Endothelial cell of umbilical vein (primary cell): ENCODE measurements around the gene STEAP4. TPM values are rescaled to one million over a fixed set of nuclear protein-coding genes. Genes with fewer than 3 reads are reported as not detected.

Source experiments
- BruUV-seq: library from RNA; stranded (reverse); fragments of 400-500 nt; replicated peaks from 2 replicates; lab custom pipeline; 2021; lab: Mats Ljungman, UMichigan
- CTCF ChIA-PET: fragments of 300-600, 350-600 bp; sonication (Branson Sonifier 250); formaldehyde crosslinking; loops from one replicate; lab custom pipeline; 2021; ENCODE audit warnings: antibody characterized with exemption, inconsistent platforms; lab: Charles Lee
- POLR2A ChIA-PET: fragments of 300-600, 350-600 bp; sonication (Branson Sonifier 250); formaldehyde crosslinking; loops from one replicate; lab custom pipeline; 2021; ENCODE audit warnings: antibody characterized with exemption, inconsistent platforms; lab: Charles Lee
- DNase-seq: peaks from one replicate; pipeline ENCODE4 v3.0.0-alpha.2; 2011; ENCODE audit warnings: low read depth, low spot score
- FAIRE-seq: peaks from 2 replicates; lab custom pipeline; 2011; peaks lifted over from hg19 to GRCh38; lab: Jason Lieb, UNC
- H2AFZ ChIP-seq: 2 replicates; pipeline ENCODE4 v1.6.0; 2012; ENCODE audit warnings: low read depth, low read length, control low read depth, inconsistent platforms
- H3K27ac ChIP-seq: 2 replicates; pipeline ENCODE4 v1.5.1; 2011; ENCODE audit warnings: low read depth, mild to moderate bottlenecking, control low read depth, low read length, moderate library complexity; ENCODE audit not compliant: insufficient read depth
- H3K27me3 ChIP-seq, 2 experiments: 2 replicates each; pipeline versions ENCODE4 v1.6.0 to v1.6.1; 2011; ENCODE audit warnings: low read length in 2 of 2, mixed read lengths in 1 of 2; ENCODE audit not compliant: control insufficient read depth in 2 of 2, insufficient read depth in 2 of 2
- H3K36me3 ChIP-seq, 2 experiments: 2 replicates in 1 of 2; 3 replicates in 1 of 2; pipeline ENCODE4 v1.5.1; 2011; ENCODE audit warnings: low read length in 2 of 2, mild to moderate bottlenecking in 1 of 2, moderate library complexity in 1 of 2; ENCODE audit not compliant: control insufficient read depth in 2 of 2, insufficient read depth in 2 of 2; ENCODE audit errors: extremely low read depth in 1 of 2
- H3K4me1 ChIP-seq: 3 replicates; pipeline ENCODE4 v1.5.1; 2011; ENCODE audit warnings: mild to moderate bottlenecking, low read length; ENCODE audit not compliant: control insufficient read depth, insufficient read depth; ENCODE audit errors: extremely low read depth
- H3K4me2 ChIP-seq: 2 replicates; pipeline ENCODE4 v1.6.1; 2011; ENCODE audit warnings: low read length, control low read depth, mixed read lengths; ENCODE audit not compliant: insufficient read depth
- H3K4me3 ChIP-seq, 3 experiments: fragments of 200-600 bp in 1 of 3; sonication (generic), shearing (Covaris generic) in 1 of 3; replicated peaks in 1 of 3; 2 replicates each; pipeline ENCODE4 v1.5.1; 2011 to 2016; ENCODE audit warnings: control low read depth in 3 of 3, low read length in 3 of 3, mild to moderate bottlenecking in 2 of 3, inconsistent platforms in 1 of 3, low read depth in 1 of 3, moderate library complexity in 1 of 3; ENCODE audit not compliant: insufficient read depth in 1 of 3
- H3K79me2 ChIP-seq: 2 replicates; pipeline ENCODE4 v1.6.0; 2012; ENCODE audit warnings: low read length, inconsistent platforms; ENCODE audit not compliant: control insufficient read depth, insufficient read depth
- H3K9ac ChIP-seq: replicated peaks from 2 replicates; pipeline ENCODE3; 2011; ENCODE audit warnings: low read length, control low read depth; ENCODE audit not compliant: insufficient read depth; ENCODE audit errors: extremely low read depth
- H3K9me1 ChIP-seq: replicated peaks from 3 replicates; pipeline ENCODE4 v1.6.0; 2011; ENCODE audit warnings: mild to moderate bottlenecking, low read length; ENCODE audit not compliant: control insufficient read depth, insufficient read depth; ENCODE audit errors: extremely low read depth
- H3K9me3 ChIP-seq: replicated peaks from 2 replicates; pipeline ENCODE4 v1.5.1; 2012; ENCODE audit warnings: low read length, inconsistent platforms; ENCODE audit not compliant: control insufficient read depth, insufficient read depth
- H4K20me1 ChIP-seq: replicated peaks from 2 replicates; pipeline ENCODE3; 2011; ENCODE audit warnings: mild to moderate bottlenecking, low read length; ENCODE audit not compliant: control insufficient read depth, insufficient read depth; ENCODE audit errors: extremely low read depth
- CTCF ChIP-seq, 2 donors: IDR thresholded peaks; 1 replicate in 1 of 2; 2 replicates in 1 of 2; pipeline ENCODE4 v1.5.1; 2011; ENCODE audit warnings: low read length in 2 of 2, mild to moderate bottlenecking in 2 of 2, moderate library complexity in 2 of 2, control low read depth in 1 of 2, inconsistent platforms in 1 of 2, low read depth in 1 of 2; ENCODE audit not compliant: insufficient read depth in 1 of 2; ENCODE audit errors: extremely low read depth in 1 of 2
- EZH2 ChIP-seq: IDR thresholded peaks from 2 replicates; pipeline ENCODE4 v1.6.1; 2012; ENCODE audit warnings: borderline replicate concordance, low read depth, mild to moderate bottlenecking, moderate library complexity, low read length, inconsistent platforms; ENCODE audit not compliant: severe bottlenecking
- FOS ChIP-seq: IDR thresholded peaks from 2 replicates; pipeline ENCODE4 v1.6.1; 2011; ENCODE audit warnings: mild to moderate bottlenecking, low read length, moderate library complexity, borderline replicate concordance; ENCODE audit not compliant: insufficient read depth
- GATA2 ChIP-seq: IDR thresholded peaks from 2 replicates; pipeline ENCODE4 v1.7.0; 2011; ENCODE audit warnings: low read depth, mild to moderate bottlenecking, moderate library complexity, mixed read lengths, low read length; ENCODE audit not compliant: insufficient read length, insufficient read depth
- JUN ChIP-seq: IDR thresholded peaks from 2 replicates; pipeline ENCODE4 v1.6.1; 2011; ENCODE audit warnings: borderline replicate concordance, low read depth; ENCODE audit not compliant: insufficient read length, insufficient read depth
- MAX ChIP-seq: IDR thresholded peaks from 2 replicates; pipeline ENCODE4 v1.6.1; 2011; ENCODE audit not compliant: insufficient read depth, insufficient read length
- MYC ChIP-seq: IDR thresholded peaks from one replicate; pipeline ENCODE4 v1.6.1; 2011; ENCODE audit warnings: mild to moderate bottlenecking, low read depth, low read length
- POLR2A ChIP-seq: IDR thresholded peaks from 2 replicates; pipeline ENCODE4 v1.6.1; 2012; ENCODE audit warnings: low read depth, mild to moderate bottlenecking, control low read depth, low read length
- POLR2AphosphoS5 ChIP-seq: IDR thresholded peaks from 2 replicates; pipeline ENCODE4 v1.6.1; 2012; ENCODE audit warnings: low read depth, mild to moderate bottlenecking, control low read depth, low read length, moderate library complexity; ENCODE audit not compliant: insufficient read depth
- dilution Hi-C: fragments of 300-500 bp; cut with MboI; formaldehyde crosslinking; loops from one replicate; pipeline ENCODE4 v1.15.0; 2019; ENCODE audit warnings: low sequenced_read_pairs; ENCODE audit not compliant: extremely low pct_ligation_motif_present
- intact Hi-C: fragments of 100-400 bp; cut with micrococcal nuclease; formaldehyde crosslinking; loops from one replicate; pipeline ENCODE4 v1.10.0; 2022
- polyA plus RNA-seq, 4 experiments: library from polyadenylated mRNA; depleted of rRNA in 3 of 4; stranded (reverse) in 3 of 4; unstranded in 1 of 4; fragments of >200 nt; gene quantifications; 2 replicates each; pipeline versions ENCODE4 v1.2.1 to v1.2.3, GENCODE V29; 2011 to 2012; ENCODE audit warnings: missing spikeins in 1 of 4
- total RNA-seq: library from RNA; stranded (reverse); gene quantifications from 2 replicates; pipeline ENCODE4 v1.2.3, GENCODE V29; 2021

The STEAP4 gene
- total and polyA plus RNA-seq, 2 donors (not counting 3 experiments of a cell fraction or from before 2014, with no cell fraction given): not detected

GRCh38 chr7:88305044-88305443, 1.6 kb downstream of the STEAP4 start:
- POLR2A ChIA-PET: no interaction called here
- no peak overlapping the region for H3K9ac ChIP-seq
- intact Hi-C loops (no loop called here), dilution Hi-C loops (no loop called here)
- no peaks in the 10 kb centered on the region for H3K79me2 ChIP-seq
- CTCF ChIA-PET: no interaction called here
- H3K9me3 ChIP-seq: no peaks in the 10 kb centered on the region
- H3K4me1 ChIP-seq: no peaks in the 10 kb centered on the region
- no peak overlapping the region for H3K27ac ChIP-seq
- no peak for DNase-seq
- peaks cover 15 to 23% of the 10 kb centered on the region in 2 experiments for H3K27me3 ChIP-seq
- BruUV-seq: no TSS peak
- no peak for FAIRE-seq
- no peak overlapping the region for H3K4me2 ChIP-seq
- H2AFZ ChIP-seq: no peak overlapping the region
- TF ChIP-seq EZH2: no peak
- no peak for TF ChIP-seq MAX
- no peak for TF ChIP-seq CTCF (IDR thresholded peaks at IDR 0.05; ENCODE audit: extremely low read depth in 1 of 2, insufficient read depth in 1 of 2, low read depth in 1 of 2, low read length in 2 of 2)
- TF ChIP-seq POLR2A: no peak
- TF ChIP-seq JUN: no peak
- no peak for TF ChIP-seq GATA2
- no peak for TF ChIP-seq MYC
- TF ChIP-seq FOS: no peak
- TF ChIP-seq POLR2AphosphoS5: no peak
- no peak overlapping the region for H3K4me3 ChIP-seq
- H3K9me1 ChIP-seq: no peaks in the 10 kb centered on the region
- no peaks in the 10 kb centered on the region for H4K20me1 ChIP-seq
- no peaks in the 10 kb centered on the region for H3K36me3 ChIP-seq
